Measurements from ENCODE around the gene BMAL2.

The BMAL2 gene

DNA sequence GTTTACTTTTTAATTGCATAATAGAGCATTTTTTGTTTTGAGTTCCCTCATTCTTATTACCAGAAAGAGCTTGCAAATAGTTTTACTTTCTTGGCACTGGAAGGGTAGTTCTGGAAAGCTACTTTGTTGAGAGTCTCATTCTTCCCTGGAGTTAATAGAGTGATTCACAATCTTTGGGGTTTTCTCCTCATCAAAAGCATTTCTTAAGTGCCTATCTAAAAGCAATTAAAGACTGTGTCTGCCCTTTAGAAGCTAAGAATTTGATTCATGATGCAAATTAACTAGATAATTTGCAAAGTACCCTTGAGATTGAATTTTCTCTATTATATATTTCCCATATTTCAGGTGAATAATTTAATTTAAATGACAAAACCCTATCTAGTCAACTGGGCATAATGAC, 8.1 kb upstream of the BMAL2 start:
- no peak for DNase-seq (ENCODE audit: low read depth)

DNA sequence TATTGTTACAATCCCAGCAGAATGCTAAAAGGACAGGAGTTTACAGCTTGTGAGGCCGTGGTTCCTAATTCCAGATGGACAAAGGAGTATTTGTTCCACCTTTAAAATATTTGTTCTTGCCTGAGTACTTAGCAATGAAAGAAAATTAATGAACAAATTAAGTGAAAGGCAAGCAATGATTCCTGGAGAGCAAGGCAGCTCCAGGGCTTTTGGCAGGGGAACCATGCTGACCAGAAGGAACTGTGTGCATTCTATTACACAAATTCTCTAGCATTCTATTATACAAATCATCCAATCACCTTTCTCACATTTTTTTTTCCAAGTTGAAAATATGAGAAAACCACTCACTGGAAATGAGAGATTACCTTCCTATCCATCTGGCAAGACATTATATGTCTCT, 1.8 kb upstream of the BMAL2 start:
- no peak for DNase-seq (ENCODE audit: low read depth)

DNA sequence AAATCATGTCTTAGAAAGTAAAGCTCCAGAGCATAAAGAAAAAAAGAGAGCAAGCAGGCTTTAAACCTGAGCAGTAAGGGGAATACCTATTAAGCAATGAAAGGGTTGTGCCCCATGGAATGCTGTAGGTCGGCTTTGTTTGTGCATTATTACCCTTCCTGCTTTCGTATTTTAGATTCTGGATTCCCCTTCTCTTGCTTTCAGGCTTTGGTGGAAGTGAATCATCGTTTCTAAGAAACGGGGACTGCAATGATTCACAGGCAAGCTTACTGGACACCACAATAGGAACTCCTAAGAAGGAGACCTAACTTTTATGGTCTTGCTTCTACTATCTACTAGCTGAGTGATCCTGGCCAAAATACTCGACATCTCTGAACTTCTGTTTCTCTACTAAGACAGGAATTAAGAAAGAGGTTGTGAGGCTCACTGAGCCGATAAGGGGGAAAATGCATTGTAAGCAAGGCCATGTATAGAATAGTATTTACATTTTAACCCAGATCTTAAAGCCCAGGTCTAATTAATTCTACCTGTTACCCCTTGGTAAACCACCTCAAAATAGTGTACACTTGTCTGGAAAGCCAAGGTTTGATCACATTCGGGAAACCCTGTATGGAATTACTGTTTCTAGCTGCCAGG, 1.2 kb upstream of the BMAL2 start:
- peak; percentile 93 for DNase-seq (ENCODE audit: low read depth)

DNA sequence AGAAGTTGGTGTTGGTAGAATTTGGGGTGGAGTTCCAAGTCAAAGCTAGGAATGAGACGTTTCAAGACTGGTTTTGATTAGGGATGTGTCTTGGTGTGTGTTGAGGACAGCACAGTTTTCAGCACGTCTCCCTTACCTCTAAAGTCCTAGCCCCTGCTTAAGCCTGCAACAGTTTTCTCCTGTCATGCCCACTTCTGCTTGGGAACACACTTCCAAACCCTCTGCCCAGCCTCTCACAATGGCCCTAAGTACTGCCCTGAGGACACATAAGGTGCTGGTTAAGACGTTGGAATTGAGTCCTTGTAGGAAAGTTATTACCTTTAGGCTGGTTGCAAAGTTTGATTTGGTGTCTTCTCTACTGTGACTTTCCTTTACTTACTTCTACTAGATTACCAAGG, 710 bp upstream of the BMAL2 start:
- no peak for DNase-seq (ENCODE audit: low read depth)

DNA sequence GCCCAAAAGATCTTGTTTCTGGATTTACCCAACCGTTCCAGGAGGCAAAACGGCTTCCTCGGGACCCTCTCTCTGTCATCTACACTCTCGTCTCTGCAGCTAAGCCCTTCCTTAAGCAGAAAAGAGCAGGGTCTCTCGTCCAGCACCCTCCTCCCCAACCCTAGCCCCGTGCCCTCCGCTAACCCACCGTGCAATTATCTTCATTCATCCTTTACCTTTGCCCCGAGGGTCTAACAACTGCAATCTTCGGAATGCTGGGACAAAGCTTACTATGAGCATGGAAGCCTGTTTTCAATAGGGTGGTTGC, 276 bp upstream of the BMAL2 start:
- no peak for DNase-seq (ENCODE audit: low read depth)

DNA sequence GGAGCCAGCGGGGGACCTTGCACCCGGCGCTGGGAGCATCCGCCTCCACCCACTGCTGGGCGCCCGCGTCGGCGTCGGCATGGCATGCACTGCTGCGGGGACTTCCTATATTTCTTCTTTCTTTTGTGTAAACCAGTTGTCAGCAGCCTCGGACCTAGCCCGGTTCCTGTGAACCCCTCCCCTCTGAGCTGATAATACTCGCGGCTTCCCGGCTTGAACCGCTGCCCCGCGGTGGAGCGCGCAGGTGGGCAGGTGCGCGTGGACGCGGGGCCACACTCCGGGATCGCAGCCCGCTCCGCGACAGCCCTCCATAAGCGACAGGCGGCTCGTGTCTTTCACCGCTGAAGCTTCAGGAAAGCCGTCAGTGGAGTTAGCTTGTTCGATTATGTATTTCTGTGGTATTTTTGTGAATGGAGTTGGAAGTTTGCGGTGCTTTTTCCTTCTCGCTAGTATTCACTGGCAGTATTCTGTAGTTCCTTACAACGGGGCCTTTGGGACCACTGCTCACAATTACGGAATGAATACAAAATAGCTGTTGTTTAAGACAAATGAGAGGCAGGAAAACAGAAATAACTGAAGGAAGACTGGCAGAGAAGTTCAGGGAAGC, 870 bp downstream of the BMAL2 start:
- no peak for DNase-seq (ENCODE audit: low read depth)

DNA sequence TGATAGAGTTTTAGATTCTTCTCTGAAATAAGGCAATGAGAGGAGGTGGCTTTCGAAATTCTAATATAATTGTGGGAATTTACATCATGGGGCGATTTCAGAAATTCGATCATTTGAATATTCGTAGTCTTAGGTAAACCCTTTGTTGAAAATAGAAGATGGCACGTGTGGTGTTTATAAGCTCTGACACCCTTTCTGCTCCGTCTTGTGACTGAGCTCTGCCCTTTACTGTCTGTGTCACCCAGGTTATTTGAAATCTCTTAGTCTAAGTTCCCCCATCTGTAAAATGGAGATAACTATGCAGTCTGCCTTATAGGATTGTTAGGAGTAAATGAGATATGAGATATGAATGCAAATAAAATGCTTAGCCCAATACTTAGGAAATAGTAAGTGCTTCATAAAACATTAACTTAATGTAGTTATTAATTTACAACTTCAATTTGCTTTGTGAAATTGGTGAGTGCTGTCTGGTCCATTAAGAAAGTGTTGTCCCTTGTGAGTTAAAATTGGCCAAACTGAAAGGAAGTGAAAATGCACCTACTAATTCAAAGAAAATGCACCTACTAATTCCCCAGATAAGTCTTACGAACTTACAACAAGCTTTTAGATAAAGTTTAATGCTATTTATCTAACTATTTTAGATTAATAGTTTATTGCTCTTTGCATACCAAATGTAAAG, 1.5 kb downstream of the BMAL2 start:
- no peak for DNase-seq (ENCODE audit: low read depth)

DNA sequence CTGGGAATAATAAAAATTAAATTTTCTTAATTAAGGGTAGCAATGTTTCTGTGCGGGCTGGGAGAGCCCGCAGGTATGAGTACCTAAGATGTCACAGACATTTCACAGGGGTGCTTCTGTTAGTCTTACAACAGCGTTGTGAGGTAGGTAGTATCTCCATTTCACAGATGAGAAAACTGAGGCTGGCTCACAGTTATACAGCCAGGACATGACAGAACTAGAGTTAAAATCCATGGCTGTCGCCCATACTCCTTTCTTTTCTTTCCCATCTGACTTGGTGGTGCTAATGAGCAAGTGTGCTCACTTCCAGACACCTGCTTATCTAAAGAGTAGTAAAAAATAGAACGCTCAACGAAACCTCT, 2.1 kb downstream of the BMAL2 start:
- no peak for DNase-seq (ENCODE audit: low read depth)

DNA sequence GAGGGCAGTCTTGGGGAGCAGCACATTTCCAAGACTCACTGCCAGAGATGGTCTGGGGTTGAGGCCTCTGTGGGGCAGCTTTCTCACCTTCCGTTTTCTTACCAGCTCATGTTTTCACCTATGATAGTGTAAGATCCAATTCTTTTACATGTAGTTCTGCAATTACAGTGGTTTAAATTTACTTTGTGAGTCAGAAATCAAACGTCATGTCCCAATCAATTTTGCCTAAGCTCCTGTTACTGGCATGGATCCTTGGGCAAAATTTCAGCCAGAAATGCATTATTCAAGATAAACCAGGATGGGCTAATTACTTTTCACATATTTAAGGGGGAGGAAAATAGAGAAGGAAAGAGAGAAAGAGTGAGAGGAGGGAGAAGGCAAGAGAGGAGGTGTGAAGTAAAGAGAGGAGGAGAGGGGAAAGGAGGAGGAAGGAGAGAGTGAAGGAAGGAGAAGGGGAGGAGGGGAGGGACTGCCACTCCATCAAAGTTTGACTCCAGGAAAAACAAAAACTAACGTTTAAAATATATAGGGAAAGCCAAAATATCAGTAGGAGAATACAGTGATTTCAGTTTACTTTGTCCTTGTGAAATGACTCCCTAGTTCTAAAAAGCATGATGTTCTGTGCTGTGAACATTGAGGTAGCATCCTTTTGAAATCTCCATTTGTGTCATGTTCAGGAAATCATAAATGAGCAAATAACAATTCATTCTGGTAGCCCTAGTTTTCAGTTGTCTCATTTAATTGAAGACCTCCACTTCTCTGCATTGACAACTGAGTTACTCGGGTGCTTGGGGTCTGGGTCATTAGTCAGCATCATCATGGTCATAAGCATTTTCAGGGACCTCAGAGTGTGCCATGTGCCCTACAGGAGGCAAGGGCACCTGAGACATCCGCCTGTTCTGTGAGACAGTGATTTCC, 3.0 kb downstream of the BMAL2 start:
- no peak for DNase-seq (ENCODE audit: low read depth)

DNA sequence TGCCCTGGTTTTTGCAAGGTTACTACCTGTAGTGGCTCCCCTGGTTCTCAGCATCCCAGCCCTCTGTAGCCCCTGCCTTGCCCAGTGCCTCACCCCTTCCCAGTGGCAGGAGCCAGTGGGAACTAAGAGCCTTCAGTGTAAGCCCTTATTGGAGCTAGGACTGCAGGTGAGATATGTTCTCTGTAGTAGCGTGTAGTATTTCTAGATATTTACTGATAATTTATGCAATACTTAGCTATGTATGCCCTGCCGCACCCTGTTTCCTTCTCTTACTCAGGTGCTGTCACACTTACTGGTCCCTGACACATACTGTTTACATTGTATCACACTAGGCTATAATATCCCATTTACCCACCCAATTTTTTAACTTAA, 3.6 kb downstream of the BMAL2 start:
- DNase-seq (ENCODE audit: low read depth) = no peak

DNA sequence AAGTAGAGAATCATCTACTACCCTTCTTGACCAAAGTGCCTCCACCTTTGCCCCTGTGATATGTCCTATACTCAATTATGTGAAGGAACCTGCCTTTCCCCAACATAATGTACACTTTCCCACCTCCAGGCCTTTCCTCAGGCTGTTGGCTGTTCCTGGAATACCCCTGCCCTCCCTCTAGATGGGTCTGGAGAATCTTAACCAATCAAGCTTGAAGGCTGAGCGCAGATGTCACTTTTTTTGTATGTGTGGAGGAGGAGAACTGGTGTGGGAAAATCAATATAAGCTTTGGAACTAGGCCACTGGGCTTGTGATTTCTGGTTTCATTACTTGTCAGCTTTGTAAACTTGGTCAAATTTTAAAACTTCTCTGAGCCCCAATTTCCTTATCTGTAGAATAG, 4.7 kb downstream of the BMAL2 start:
- no peak for DNase-seq (ENCODE audit: low read depth)

DNA sequence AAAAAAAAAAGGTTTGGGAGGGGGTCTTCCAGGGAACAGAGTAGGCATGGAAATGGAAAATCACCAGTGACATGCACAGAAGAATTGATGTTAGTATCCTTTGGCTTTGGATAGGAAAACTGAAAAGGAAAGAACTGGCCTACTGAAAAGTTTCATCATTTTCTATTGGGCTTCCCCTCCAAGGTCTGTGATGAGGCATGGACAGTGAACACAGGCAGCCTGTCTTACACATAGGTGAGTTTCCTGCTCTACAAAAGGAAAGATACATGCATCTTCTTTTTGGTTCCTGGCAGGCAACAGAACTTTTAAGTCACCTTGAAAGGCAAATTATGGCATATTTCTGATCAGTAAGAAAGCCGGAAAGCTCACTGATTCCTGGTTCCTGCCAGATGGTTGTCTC, 5.8 kb downstream of the BMAL2 start:
- DNase-seq (ENCODE audit: low read depth) = no peak

DNA sequence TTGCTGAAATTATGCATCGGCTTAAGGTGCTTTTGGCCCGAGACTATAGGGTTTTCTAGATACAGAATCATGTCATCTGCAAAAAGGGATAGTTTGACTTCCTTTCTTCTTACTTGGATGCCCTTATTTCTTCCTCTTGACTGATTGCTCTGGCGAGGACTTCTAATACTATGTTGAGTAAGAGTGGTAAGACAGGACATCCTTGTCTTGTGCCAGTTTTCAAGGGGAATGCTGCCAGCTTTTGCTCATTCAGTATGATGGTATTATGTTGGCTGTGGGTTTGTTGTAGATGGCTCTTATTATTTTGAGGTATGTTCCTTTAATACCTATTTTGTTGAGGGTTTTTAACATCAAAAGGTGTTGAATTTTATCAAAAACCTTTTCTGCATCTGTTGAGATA, 8.3 kb downstream of the BMAL2 start:
- DNase-seq (ENCODE audit: low read depth) = no peak

DNA sequence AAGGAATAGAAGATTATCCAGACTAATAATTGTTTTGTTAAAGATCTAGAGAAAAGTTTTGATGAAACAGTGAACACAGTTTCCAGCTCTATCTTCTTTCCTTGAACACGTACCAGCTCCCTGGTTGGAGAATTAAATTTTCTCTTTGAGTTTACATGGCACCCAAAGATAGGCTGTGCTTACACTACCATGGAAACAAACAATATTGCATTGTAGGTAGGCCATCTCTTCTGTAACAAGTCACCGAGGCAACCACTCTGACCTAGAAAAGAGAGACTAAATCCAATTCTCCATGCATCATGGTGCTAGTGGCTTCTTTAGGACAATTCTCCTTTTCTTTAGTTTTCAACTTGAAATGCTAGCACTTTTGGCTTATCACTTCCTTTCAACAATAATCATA, 9.9 kb downstream of the BMAL2 start:
- no peak for DNase-seq (ENCODE audit: low read depth)

DNA sequence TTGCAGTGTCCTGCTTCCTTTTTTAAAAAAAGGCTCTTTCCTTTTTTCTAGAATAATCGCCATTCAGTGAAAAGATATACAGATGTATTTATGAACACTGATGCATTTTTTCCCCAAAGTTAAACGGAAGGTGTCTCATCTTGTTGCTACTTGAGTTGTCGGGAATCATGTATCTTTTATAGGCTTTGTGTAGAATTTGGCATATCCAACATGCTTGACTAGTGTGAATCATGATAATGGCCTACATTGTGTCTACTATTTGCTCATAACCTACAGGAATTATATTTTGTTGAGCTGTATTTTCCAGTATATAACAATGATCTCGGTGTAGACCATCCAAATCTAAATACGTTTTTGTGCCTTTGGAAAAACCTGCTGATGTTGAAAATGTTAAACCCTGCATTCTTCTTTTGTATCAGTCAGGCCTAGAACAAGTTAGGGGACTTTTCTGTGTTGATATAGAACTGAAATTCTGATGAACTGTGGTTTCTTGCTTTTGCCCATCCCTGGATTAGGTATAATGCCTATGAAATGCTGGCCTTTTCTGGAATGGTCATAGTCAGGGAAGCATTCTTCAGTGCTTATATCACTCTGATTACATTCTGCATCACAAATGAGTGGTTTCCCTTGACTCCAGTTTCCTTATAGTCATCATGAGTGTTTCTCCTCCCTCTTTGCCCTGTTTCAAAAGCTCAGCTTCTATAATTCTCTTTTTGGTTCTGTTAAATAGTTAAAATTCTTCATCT, 10.8 kb downstream of the BMAL2 start:
- DNase-seq (ENCODE audit: low read depth) = peak; percentile 87

DNA sequence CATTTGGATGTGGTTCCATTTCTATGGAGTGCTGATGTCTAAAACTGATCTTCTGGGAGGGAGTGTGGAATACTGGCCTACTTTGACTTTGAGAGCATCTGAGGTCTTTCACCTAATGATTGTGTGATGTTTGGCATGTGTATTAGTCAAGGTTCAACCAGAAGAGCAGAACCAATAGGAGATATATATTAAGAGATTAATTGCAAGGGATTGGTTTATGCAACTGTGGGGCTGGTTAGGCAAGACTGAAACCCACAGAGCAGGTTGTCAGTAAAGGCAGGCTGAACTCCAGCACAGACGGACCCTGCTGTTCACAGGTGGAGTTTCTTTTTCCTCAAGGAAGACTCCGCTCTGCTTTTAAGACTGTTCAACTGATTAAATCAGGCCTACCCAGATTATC, 11.6 kb downstream of the BMAL2 start:
- DNase-seq (ENCODE audit: low read depth) = no peak

DNA sequence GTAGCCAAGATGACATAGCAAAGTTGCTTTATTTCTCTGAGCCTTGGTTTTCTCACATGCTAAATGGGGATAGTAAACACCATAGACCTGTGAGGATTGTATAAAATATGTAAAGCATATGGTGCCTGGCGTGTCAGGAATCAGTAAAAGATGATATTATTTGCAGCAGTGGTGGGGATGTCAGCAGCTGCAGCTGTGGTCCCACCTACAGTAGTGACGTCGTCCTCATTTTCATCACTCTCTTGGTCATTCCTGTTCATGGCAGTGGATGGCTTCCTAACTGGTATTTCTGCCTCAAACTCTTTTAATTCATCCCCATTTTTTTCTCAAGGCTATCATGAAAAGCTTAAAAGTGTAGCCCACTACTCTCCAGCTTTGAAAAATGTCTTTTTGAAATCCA, 12.1 kb downstream of the BMAL2 start:
- no peak for DNase-seq (ENCODE audit: low read depth)

DNA sequence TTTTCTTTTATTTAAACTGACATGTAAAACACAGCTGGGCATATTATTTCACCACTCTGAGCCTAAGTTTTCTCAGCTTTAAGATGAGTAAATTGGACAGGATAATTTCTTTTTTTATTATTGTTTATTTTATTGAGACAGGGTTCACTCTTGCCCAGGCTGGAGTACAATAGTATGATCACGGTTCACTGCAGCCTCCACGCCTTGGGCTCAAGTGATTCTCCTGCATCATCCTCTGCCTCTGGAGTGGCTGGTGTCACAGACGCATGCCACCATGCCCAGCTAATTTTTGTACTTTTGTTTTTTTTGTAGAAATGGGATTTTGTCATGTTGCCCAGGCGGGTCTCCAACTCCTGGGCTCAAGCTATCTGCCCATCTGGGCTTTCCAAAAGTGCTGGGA, 12.7 kb downstream of the BMAL2 start:
- no peak for DNase-seq (ENCODE audit: low read depth)

DNA sequence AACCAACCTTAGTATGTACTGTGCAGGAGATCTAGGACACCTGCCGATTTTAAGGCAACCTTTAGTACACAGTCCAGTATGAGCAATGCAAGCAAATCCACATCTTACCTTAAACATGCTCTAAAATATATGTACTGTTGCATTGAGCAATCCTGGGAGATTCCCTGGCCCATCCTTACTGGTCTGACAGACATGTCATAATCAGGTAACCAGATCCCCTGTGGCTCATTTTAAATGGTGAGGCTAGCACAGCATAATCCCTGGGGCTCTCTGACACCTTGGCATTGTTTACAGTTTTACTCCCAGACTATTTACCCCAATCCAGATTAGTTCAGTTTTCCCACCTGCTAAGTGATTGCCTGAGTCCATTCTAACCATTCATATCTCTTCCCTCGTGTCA, 15.1 kb downstream of the BMAL2 start:
- DNase-seq (ENCODE audit: low read depth) = no peak

DNA sequence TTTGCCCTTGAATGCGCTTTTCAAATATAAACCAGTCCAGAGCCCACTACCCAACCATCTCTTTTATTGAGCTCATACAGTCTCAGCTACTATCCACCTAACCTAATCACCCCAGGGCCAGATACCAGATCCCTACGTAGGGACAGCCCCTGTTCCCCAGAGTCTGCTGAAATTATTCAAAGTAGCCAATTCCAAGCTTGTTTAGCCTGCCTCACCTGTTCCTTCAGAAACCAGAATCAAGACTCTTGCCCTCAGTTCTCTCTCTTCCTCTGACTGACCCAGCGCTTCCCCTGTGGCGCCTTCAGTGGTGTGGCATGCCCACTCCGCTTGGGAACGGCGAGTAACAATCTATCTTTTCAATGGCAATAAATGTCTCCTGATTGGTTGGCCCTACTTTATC, 18.8 kb downstream of the BMAL2 start:
- DNase-seq (ENCODE audit: low read depth) = no peak

DNA sequence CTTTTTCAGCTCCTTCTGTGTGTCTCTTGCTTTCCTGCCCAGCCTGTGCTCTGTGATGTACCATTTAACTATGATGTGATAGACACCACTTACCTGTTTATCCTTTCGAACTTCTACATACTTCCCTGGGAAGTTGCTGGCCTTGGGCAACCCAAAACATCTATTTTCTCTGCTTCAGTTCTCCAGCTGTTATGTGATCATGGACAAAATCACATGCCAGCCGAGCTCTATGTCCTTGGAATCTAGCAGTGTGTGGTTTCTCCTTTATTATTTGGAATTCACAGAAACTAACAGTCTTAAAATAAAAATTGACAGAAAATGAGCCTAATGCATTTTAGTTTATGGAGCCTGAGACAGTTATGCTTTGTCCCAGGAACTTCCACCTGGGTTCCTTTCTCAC, 22.9 kb downstream of the BMAL2 start:
- no peak for DNase-seq (ENCODE audit: low read depth)

DNA sequence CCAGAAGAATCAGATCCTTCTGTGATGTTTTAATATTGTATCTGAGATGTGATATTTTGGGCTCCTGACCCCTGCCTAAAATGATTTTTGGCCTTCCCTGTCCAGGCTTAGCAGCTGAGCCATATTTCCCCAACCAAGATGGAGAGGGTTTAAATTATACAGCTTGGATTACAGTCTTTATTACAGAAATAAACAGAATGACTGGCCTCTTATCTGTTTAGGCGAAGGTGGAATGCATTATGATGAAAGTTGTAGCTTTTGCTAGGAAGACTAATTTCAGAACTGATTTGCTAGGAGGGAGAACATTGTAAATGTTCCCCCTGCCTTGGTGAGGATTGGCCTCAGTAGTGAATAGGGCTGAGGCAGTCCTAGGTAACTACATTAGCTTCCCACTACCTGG, 23.3 kb downstream of the BMAL2 start:
- DNase-seq (ENCODE audit: low read depth) = no peak

Data from non-pigmented ciliary epithelial cell (primary cell).